Kasumi-1 (cell line): ENCODE measurements around the gene CAPRIN1.
A peak's percentile ranks its signal among the peaks of the same experiment; 100 is the strongest.

Source experiments
- DNase-seq, 2 experiments: peaks; one replicate each; lab custom pipeline; 2025; lab: John Stamatoyannopoulos, UW

Gene CAPRIN1

GRCh38 chr11:34143048-34143447 lies 91.5 kb downstream of the CAPRIN1 start:
- no peak for DNase-seq

DNA sequence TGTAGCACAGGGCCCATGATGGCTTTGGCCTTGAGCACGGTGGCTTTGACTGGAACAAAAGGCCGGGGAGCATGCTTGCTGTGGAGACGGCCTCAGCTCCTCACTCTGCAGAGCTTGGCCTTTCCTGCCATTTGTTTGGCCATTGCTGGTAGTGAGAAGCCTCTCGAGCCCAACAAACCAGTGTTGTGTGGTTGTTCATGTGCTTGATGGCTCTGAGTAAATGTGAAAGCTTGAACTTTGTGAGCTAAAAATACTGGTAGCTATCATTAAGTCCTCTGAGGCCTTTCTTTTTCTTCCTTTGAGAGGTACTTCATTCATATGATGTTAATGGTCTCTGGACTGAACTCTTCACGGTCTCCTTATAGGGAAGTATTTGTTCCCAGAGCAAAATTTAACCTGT lies 93.5 kb downstream of the CAPRIN1 start:
- no peak for DNase-seq

GRCh38 chr11:34145847-34146381 lies 94.4 kb downstream of the CAPRIN1 start:
- DNase-seq, result no peak

- no peak for DNase-seq
Observed at GRCh38 chr11:34146411-34146810, 94.9 kb downstream of the CAPRIN1 start.

GRCh38 chr11:34146866-34147265 lies 95.3 kb downstream of the CAPRIN1 start:
- DNase-seq, result no peak

GRCh38 chr11:34147581-34147980 lies 96.0 kb downstream of the CAPRIN1 start:
- DNase-seq, result no peak

DNA sequence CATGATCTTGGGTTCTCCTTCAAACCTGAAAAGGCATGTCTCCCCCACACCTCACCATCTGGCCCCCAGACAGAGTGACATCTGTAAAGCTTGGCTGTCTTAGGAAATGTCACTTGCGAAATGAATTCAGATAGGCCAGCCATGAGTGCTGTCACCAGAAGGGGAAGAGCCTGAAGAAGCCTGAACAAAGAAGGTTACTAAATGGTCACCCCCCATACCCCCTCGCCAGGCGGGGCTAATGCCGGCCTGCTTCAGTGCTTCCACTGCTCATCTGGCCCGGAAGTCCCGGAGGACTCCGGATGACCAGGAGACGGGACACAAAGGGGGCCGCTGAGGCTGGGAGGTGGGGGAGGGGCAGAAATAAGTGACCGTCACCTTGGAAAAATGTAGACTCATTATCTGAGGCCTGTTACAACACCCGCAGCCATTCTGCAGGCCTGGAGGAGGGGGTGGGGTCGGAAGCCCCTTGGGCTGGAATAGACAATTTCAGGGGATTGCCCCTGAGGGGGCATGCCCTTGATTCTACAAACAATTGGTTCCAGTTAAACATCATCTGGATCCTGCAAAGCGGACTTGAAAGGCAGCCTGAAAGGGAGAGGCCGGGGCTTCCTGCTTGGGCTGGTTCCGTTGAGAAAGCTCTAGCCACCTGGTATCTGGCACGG lies 97.1 kb downstream of the CAPRIN1 start:
- DNase-seq, result peak in 1 of 2 experiments; percentile 51

DNA sequence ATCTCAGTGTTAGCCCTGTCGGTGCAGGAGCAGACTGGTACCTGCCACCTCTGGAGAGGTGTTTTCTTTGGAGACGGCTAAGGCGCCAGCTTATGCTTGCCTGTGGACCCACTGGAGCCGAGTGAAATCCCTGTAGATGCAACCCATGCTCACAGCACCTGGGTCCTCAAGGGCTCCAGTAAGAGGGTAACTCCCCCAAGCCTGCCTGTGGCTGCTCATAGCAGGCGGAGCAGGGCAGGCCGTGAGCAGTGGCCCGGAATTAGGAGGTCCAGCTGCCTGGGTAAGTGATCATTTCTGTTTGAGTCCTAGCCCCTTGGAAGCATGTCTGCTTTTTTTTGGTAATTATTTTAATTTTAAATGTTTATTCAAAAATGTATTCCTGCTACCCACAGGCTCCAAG lies 97.7 kb downstream of the CAPRIN1 start:
- DNase-seq, result no peak

DNA sequence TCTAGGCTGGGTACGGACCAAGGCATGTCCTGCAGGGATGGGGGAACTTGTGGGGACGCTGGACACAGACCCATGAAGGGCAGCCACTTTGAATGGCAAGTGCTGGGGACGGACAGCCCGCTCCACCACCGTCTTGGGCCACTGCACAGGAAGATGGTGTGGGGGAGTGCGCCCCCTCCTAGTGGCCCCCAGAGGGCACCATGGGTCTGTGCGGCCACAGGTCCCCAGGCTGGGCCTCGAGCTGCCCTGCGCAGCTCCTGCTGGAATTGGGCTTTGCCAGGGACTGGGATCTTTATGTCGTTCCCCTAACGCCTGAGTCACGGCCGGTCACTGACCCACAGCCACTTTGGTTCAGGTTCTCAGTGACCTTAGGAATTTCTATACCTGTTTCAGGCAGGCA lies 98.3 kb downstream of the CAPRIN1 start:
- no peak for DNase-seq

DNA sequence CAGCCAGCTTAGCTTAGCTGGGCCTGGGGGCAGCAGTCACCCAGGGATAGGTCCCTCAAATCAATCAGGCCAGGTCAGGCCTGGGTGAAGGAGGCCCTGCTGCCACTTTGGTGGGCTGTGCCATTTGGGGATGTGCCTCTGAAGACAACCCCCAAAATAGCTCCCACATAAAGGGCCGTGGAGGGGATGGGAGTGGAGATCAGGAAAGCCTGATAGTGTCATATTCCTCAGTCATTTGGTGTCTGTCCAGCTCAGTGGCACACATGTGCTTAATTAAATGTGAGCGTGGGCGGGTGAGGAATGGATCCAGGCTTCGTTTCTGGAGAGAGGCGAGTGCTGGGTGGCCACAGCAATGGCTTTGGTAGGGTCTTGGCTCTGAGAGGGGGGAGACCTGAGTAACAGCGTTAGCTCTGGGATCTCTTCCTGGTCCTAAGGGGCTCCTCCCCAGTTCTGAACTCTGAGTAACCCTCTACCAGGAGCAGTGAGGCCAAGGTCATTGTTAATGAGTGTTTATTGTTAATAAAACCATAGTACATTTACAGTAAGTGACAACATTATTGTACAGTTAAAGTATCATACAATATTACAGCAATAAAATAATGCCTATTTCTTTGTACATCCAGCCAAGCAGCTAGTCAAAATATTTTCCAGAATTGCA lies 99.1 kb downstream of the CAPRIN1 start:
- no peak for DNase-seq
